Myocyte (in vitro differentiated cells): ENCODE results near the gene STEAP4. TPM values are rescaled to one million over a fixed set of nuclear protein-coding genes. Genes with fewer than 3 reads are reported as not detected.
"Not testable (repeated sequence)": the region's sequence is repeated elsewhere in the genome, so short reads cannot be mapped to it uniquely, and the experiment has no call there.

Experiments
- DNase-seq: peaks from one replicate; pipeline ENCODE4 v3.0.0-alpha.2; 2012; ENCODE audit warnings: low read depth
- total RNA-seq: library from RNA; depleted of rRNA; stranded (reverse); fragments of >200 nt; gene quantifications from 2 replicates; pipeline ENCODE4 v1.2.3, GENCODE V29; 2014

Gene STEAP4
- total RNA-seq, 1 donor from 2014 or later: 0.11 TPM

GRCh38 chr7:88314061-88314491 lies 7.4 kb upstream of the STEAP4 start:
- no peak for DNase-seq

- peak; percentile 84 for DNase-seq
Measured at GRCh38 chr7:88312061-88312663, 5.5 kb upstream of the STEAP4 start.

GRCh38 chr7:88311675-88312036 lies 5.0 kb upstream of the STEAP4 start:
- DNase-seq: peak; percentile 43

GRCh38 chr7:88310956-88311674 lies 4.4 kb upstream of the STEAP4 start:
- peak; percentile 36 for DNase-seq

DNA sequence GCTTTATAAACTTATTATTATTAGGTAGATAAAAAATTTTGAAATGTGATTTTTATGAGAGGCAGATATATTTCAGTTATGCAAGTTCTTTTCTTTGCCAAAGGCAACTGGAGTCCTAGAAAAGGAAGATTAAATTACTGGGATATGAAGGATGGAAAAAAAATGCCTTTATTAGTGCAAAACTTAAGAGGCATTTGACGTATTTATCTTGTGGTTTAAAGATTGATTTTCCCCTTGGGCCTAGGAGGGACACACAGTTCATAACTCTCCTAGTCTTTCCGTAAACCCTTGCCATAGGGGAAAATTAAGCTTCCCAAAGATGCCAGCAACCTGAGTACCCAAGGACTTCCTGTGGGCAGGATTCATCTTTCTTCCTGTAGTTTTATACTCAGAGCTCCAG lies 3.1 kb upstream of the STEAP4 start:
- DNase-seq: peak; percentile 56

- no peak for DNase-seq
Measured at GRCh38 chr7:88307823-88308222, 1.1 kb upstream of the STEAP4 start.

GRCh38 chr7:88307412-88307811 lies 718 bp upstream of the STEAP4 start:
- DNase-seq: no peak

GRCh38 chr7:88305044-88305443 lies 1.6 kb downstream of the STEAP4 start:
- DNase-seq: no peak

DNA sequence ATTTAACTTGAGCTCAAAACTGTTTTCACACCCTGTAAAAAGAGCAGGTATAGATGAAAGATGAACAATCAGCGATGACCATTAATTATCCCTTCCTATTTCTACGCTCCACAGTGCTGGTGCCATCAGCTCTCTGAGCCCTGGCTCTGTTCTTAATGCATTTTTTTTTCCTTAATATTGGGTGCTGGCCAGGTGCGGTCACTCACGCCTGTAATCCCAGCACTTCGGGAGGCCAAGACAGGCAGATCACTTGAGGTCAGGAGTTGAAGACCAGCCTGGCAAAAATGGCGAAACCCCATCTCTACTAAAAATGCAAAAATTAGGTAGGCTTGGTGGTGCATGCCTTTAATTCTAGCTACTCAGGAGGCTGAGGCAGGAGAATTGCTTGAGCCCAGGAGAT lies 4.2 kb downstream of the STEAP4 start:
- DNase-seq: no peak

DNA sequence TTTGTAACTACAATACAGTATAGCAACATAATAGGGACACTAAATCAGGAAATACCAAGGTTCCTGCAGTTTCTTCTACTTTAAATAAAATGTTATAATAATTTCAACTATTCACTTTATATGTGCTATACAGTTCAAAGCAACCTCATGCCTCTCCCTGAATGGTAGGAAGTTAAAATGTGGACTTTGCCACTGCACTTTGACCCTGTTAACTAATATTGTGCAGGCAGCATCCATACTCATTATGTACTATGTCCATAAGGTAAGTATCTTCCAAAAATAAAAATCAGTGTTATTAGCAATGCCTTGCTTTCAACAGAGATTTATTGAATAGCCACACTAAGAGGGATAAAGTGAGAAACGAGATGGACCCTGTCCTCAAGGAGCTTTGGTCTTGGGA lies 4.8 kb downstream of the STEAP4 start:
- no peak for DNase-seq

- DNase-seq: peak; percentile 19
Measured at GRCh38 chr7:88300401-88300945, 6.2 kb downstream of the STEAP4 start.

DNA sequence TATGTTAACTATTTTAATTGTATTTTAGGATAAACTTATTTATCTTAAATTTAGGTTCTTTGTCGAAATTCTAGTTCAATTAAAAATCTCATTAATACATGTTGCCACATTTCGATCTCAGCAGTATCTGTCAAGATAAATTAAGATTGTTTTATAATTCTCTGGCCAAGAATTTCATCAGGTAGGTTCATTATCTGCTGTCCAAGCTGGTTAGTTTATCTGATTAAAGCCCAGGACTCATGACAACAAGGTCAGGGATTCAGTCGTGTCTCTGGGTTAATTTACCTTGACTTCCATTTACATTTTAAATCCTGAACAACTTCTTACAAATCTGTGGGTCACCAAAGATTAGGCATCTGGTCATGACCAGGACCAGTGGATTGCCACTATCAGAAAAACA lies 7.6 kb downstream of the STEAP4 start:
- DNase-seq: no peak

DNA sequence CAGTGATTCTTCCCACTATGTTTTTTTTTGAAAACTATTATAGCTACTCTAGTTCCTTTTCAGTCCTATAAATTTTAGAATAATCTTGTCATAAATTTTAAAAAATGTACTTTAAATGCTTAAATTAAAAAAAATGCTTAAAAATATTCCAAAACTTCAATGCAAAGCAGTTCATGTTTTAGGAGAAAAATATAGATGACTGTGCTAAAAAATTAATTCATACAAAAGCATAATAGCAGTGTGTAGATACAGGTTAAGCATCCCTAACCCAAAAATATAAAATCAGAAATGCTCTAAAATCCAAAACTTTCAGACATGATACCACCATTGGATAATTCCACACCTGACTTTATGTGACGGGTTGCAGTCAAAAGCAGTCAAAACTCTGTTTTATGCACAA lies 12.8 kb downstream of the STEAP4 start:
- no peak for DNase-seq

DNA sequence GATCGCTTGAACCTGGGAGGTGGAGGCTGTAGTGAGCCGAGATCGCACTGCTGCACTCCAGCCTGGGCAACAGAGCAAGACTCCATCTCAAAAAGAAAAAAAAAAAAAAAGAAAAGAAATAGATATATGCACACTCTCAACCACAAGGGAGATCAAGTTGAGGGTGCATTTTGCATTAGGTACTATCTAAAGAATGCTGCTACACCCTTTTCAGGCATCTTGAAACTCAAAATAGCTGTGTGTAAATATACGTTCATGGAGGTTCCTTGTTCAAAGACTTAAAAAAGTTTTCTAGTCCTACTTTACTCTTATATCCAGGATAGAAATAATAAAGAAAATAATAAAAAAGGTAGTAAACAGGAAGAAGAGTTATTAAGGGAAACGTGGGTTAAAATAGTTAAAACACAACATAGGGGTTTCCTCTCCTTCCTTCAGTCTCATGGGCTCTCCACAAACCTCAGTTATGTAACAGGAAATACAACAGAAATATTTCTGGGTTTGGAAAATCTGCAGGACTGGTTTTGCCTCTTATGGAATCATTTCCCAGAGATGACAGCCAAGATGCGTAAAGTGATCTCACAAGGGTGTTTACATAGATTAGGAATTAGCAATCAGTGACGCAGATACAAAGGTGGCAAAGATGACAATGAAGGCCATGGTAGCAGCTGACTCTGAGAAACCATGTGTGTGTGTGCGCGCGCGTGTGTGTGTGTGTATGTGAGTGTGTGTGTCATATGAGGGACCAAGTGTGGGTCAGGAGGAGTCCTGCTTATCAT lies 15.1 kb downstream of the STEAP4 start:
- DNase-seq: peak; percentile 53

DNA sequence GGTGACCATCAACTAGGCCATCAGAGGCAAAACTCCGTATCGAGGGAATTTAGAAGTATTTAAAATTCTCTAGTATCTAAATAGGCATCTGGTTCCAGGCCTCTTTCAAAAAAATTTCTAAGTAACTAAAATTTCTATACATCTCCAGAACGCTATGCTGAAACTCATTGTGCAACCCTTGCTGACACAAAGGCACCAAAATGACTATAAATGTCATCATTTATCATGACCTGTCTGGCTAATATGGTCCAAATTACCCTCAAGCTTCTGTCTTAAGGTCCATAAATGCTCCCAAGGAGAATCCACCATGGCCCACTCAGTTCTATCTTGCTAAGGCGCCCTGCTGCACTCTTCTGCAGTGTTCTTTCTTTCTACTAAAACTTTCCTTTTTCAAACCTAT lies 16.2 kb downstream of the STEAP4 start:
- no peak for DNase-seq

GRCh38 chr7:88289564-88290025 lies 17.1 kb downstream of the STEAP4 start:
- no peak for DNase-seq

DNA sequence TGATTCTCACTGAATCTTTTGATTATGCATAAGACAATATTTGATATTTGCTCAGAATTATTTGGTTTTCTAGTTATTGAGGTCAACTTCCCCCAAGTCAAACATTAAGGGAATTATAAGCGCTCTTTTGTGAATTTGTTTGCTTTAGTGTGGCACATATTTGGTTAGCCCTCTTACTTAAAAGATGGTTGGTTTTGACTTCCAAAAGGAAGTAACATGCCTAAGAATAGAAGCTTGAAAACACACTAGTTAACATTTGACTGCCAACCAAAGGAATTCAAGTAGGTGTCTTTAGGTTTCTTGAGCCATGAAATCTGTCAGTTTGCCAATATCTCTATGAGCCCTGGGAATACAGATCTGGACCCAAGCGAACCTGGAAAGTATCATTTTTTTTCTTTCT lies 24.9 kb downstream of the STEAP4 start:
- DNase-seq: no peak

DNA sequence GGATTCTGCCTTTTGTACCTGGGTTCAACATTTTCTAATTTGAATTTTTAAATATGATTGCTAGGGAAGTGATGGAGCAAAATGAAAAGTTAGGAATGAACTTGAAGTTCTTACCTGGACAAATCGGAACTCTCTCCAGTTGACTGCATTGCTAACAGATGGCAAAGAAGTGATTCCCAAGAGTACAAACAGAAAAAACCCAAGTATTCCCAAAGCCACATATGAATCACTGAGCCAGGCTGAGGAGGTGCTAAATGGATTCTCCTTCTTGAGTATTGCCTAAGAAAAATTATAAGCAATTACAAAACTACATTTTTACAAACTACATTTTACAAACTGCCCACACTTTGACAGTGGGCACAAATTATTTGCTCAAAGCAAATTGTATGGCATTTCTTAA lies 25.9 kb downstream of the STEAP4 start:
- no peak for DNase-seq

- DNase-seq: no peak
Measured at GRCh38 chr7:88279323-88279722, 27.4 kb downstream of the STEAP4 start.

DNA sequence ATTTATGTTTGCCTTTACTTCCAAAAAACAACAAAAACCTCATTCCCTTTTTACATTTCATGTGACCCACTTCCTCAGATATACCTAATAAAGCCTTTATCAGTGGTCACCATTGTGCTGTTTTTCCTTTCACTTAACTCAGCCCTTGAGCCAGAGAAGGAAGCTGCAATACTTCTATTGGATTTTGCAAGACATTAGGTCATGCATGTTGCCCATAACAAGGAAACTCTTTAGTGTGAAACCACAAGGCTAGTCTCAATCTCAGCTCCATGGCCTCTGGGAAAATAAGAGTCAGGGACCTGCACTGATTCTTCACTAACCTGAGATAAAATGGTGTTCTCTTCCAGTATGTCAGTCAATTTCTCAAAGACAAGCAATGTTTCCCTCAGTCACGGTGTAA lies 27.8 kb downstream of the STEAP4 start:
- DNase-seq: peak; percentile 10

GRCh38 chr7:88276605-88277153 lies 30.0 kb downstream of the STEAP4 start:
- peak; percentile 51 for DNase-seq

GRCh38 chr7:88274856-88275255 lies 31.8 kb downstream of the STEAP4 start:
- not testable (repeated sequence) for DNase-seq
